KMS-11 (cell line): Measurements from ENCODE around the gene IDUA.

Source experiments
- H2AFZ ChIP-seq: fragments of 200-600 bp; sonication (generic); 2 replicates; pipeline ENCODE4 v1.6.1; 2016; ENCODE audit warnings: antibody characterized with exemption, mixed run types, low read depth
- H3K27ac ChIP-seq: fragments of 200-600 bp; sonication (generic); 2 replicates; pipeline ENCODE4 v1.6.1; 2016; ENCODE audit warnings: mild to moderate bottlenecking, mixed run types
- H3K27me3 ChIP-seq: fragments of 200-600 bp; sonication (generic); 2 replicates; pipeline ENCODE4 v1.6.1; 2017; ENCODE audit warnings: mild to moderate bottlenecking, low read depth, mixed run types, moderate library complexity; ENCODE audit not compliant: insufficient read depth
- H3K36me3 ChIP-seq: fragments of 200-600 bp; sonication (generic); 2 replicates; pipeline ENCODE4 v1.6.1; 2017; ENCODE audit warnings: mild to moderate bottlenecking, mixed run types; ENCODE audit not compliant: insufficient read depth
- H3K4me1 ChIP-seq: fragments of 200-600 bp; sonication (generic); 2 replicates; pipeline ENCODE4 v1.6.1; 2016; ENCODE audit warnings: mild to moderate bottlenecking, low read depth, mixed run types; ENCODE audit not compliant: poor library complexity, severe bottlenecking
- H3K4me2 ChIP-seq: fragments of 200-600 bp; sonication (generic); 2 replicates; pipeline ENCODE4 v1.7.0; 2016; ENCODE audit warnings: mild to moderate bottlenecking, mixed run types
- H3K4me3 ChIP-seq: fragments of 200-600 bp; sonication (generic); IDR thresholded peaks from 2 replicates; pipeline ENCODE4 v1.6.1; 2017; ENCODE audit warnings: low read depth, low read length, mixed read lengths; ENCODE audit not compliant: insufficient read depth
- H3K79me2 ChIP-seq: fragments of 200-600 bp; sonication (generic); 2 replicates; pipeline ENCODE4 v1.6.1; 2016; ENCODE audit warnings: low read depth, mixed run types; ENCODE audit not compliant: insufficient read depth
- H3K9ac ChIP-seq: fragments of 200-600 bp; sonication (generic); 2 replicates; pipeline ENCODE4 v1.6.1; 2016; ENCODE audit warnings: mild to moderate bottlenecking, mixed run types
- H4K20me1 ChIP-seq: fragments of 200-600 bp; sonication (generic); 2 replicates; pipeline ENCODE4 v1.6.1; 2016; ENCODE audit warnings: mild to moderate bottlenecking, mixed run types; ENCODE audit not compliant: insufficient read depth
- CTCF ChIP-seq: fragments of 200-600 bp; sonication (generic); conservative IDR thresholded peaks from 2 replicates; pipeline ENCODE4 v1.6.1; 2017; ENCODE audit warnings: low read depth, mild to moderate bottlenecking, antibody characterized with exemption, low read length, moderate library complexity, mixed read lengths

IDUA gene

GRCh38 chr4:1031956-1032795 lies 45.3 kb downstream of the IDUA start:
- Histone ChIP-seq H3K79me2 (no peaks in the 10 kb centered on the region), H3K4me1 (no peaks in the 10 kb centered on the region), H4K20me1 (no peaks in the 10 kb centered on the region), H3K36me3 (no peaks in the 10 kb centered on the region), H3K4me2 (no peak overlapping the region), H2AFZ (no peak overlapping the region), H3K9ac (no peak overlapping the region), H3K27me3 (peaks cover 4% of the 10 kb centered on the region; the same call in 1 of the 2 replicates), H3K27ac (no peak overlapping the region), H3K4me3 (no peak overlapping the region)
- no peak for TF ChIP-seq CTCF

DNA sequence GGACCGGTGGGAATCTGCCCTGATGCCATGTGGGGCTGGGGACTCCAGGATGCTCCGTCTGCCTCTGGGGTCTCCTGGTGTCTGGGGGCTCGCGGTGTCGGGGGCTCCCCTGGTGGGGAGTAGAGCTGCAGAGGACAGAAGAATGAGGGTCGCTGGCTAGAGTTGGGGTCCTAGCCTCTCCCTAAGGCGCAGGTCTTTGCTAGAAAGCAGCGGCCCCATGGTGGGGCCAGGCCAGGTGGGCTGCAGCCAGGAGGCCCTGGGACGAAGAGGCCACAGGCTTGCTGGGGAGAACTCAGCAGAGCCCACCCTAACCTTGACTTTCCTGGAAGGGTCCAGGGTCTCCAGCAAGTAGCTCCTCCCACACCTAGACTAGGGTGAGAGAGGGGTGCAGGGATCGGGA lies 46.0 kb downstream of the IDUA start:
- no peak overlapping the region for H2AFZ ChIP-seq
- no peaks in the 10 kb centered on the region for H3K4me1 ChIP-seq
- no peak overlapping the region for H3K4me2 ChIP-seq
- H3K9ac ChIP-seq = no peak overlapping the region
- no peak overlapping the region for H3K27ac ChIP-seq
- no peaks in the 10 kb centered on the region for H3K36me3 ChIP-seq
- no peak overlapping the region for H3K4me3 ChIP-seq
- no peaks in the 10 kb centered on the region for H4K20me1 ChIP-seq
- no peaks in the 10 kb centered on the region for H3K79me2 ChIP-seq
- peaks cover 4% of the 10 kb centered on the region; the same call in 1 of the 2 replicates for H3K27me3 ChIP-seq
- TF ChIP-seq CTCF = no peak

DNA sequence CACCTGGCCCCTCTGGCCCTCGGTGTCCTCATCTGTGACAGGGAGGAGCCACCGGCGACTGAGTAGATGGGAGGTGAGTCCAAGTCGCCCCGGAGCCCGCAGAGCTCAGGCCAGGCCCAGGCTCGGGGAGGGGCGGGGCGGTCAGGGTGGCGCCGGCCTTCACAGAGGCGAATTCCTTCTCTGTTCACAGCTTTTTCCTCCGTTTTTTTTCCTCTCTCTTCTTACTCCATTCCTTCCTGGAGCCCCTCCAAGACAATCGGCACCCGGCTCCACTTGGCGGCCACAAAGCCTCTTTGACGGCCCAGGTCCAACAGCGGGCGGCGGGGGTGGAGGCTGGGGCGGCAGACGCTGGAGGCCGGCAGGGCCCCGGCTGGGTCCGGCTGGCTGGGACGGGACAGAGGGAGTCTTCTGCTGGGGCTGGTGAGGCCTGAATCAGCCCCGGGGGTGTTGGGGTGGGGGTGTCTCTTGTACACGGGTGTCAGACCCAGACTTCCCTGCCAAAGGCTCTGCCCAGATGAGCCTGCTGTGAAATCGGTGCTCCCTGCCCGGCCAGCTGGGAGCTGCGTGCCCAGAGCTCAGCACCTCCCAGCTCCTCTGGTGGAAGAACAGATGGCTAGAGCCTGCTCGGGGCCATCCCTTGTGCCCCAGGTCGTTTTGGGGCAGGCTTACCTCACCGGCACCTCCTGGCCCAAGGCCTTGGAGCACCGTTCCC lies 47.2 kb downstream of the IDUA start:
- Histone ChIP-seq H3K9ac (no peak overlapping the region), H3K4me2 (no peak overlapping the region), H3K4me3 (no peak overlapping the region)

DNA sequence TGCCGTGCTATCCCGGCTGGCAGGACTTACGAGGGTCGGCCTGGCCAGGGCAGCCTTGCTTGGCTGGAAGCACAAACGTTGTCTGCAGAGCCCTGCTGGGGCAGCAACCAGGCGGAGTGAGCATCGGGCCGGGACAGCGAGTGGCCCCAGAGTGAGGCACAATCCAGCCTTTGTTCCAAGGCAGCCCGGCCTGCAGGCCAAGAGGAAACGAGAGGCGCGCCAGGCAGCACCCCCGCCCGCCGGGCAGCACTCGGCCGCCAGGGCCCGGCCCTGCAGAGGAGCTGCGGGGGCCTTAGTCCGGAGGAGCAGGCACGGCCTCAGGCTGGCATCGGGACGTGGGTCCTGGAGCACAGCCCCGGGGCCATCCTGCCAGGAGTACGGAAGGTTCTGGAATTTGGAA lies 48.7 kb downstream of the IDUA start:
- H3K36me3 ChIP-seq = no peaks in the 10 kb centered on the region
- no peaks in the 10 kb centered on the region for H3K4me1 ChIP-seq
- H3K79me2 ChIP-seq = no peaks in the 10 kb centered on the region
- H3K9ac ChIP-seq = no peak overlapping the region
- peaks cover 11% of the 10 kb centered on the region; the same call in 1 of the 2 replicates for H3K27me3 ChIP-seq
- H3K27ac ChIP-seq = no peak overlapping the region
- H2AFZ ChIP-seq = no peak overlapping the region
- H4K20me1 ChIP-seq = no peaks in the 10 kb centered on the region
- TF ChIP-seq CTCF = no peak
- H3K4me2 ChIP-seq = no peak overlapping the region
- H3K4me3 ChIP-seq = no peak overlapping the region

More for the DNA sequence above, 47.2 kb downstream of the IDUA start:
- Histone ChIP-seq H3K79me2 (no peaks in the 10 kb centered on the region), H3K36me3 (no peaks in the 10 kb centered on the region), H2AFZ (no peak overlapping the region), H3K27me3 (peaks cover 9% of the 10 kb centered on the region; the same call in 1 of the 2 replicates), H3K4me1 (no peaks in the 10 kb centered on the region), H3K27ac (no peak overlapping the region), H4K20me1 (no peaks in the 10 kb centered on the region)
- TF ChIP-seq CTCF = no peak
